HG02588 (cell line): Measurements from ENCODE around the gene CFAP298.
A peak's percentile ranks its signal among the peaks of the same experiment; 100 is the strongest.
"Not testable (repeated sequence)": the region's sequence is repeated elsewhere in the genome, so short reads cannot be mapped to it uniquely, and the experiment has no call there.

Experiments
- ATAC-seq: cut with Tn5 transposase; IDR thresholded peaks from one replicate; pipeline ENCODE4 v1.9.1; 2021; ENCODE audit warnings: mild to moderate bottlenecking, moderate library complexity; ENCODE audit not compliant: unreplicated experiment

Gene CFAP298

GRCh38 chr21:32612075-32612998, at the start of gene CFAP298:
CFAP298 (minus strand) TSS chr21:32612377; CDS start chr21:32612243, 134 bp downstream.
- ATAC-seq, result peak; percentile 92

GRCh38 chr21:32661026-32661782, 49.0 kb upstream of the CFAP298 start:
- ATAC-seq, result not testable (repeated sequence)

GRCh38 chr21:32658524-32658923, 46.3 kb upstream of the CFAP298 start:
- no peak for ATAC-seq

GRCh38 chr21:32653326-32653901, 41.2 kb upstream of the CFAP298 start:
- ATAC-seq, result no peak

GRCh38 chr21:32648165-32648564, 36.0 kb upstream of the CFAP298 start:
- ATAC-seq, result no peak

GRCh38 chr21:32645261-32646182, 33.3 kb upstream of the CFAP298 start:
- no peak for ATAC-seq

DNA sequence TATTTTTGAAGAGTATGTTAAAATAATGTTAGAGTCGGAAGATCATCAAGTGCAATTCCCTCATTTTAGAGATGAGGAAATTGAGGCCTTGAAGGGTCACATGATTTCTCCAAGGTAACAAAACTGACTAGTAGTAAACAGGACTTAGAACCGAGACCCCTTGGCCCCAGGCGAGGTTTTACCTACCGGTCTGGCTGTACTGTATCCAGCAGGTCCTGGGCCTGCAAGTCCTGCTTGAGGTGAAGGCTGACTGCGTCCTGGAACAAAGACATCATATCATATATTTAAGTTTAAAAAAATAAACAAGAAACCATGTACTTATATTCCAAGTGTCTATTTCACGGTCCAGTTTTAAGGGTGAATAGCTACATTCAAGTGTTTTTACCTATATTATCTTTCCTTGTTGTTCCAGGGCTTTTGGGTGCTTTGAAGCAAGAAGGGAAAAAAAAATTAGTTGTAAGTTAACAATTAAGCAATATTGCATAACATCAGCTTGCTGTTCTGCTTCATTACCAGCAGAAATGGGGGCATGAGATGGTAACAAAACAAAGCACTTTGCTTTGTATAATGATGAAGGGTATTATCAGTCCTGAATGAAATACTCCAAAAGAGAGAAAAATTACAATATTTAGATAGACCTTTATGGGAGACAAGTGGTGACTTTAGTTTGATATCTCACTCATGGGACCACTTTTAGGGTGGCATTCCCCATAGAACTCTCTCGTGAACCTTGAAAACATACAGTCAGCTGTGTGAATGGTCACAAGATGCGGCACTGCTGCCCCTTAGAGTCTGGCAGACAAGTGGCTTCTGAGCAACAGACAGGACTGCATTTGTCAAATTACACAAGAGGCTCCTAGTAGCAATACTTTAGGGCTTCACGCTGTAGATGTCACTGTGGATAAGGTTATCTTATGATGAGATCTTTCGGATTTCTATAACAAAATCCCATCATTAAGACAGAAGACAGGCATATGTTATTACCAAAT, 29.8 kb upstream of the CFAP298 start:
- ATAC-seq, result no peak

- ATAC-seq, result no peak
Measured at GRCh38 chr21:32626621-32627196, 14.5 kb upstream of the CFAP298 start.

- ATAC-seq, result not testable (repeated sequence)
Measured at GRCh38 chr21:32618218-32618617, 6.0 kb upstream of the CFAP298 start.

GRCh38 chr21:32613436-32614043, 1.4 kb upstream of the CFAP298 start:
- no peak for ATAC-seq

DNA sequence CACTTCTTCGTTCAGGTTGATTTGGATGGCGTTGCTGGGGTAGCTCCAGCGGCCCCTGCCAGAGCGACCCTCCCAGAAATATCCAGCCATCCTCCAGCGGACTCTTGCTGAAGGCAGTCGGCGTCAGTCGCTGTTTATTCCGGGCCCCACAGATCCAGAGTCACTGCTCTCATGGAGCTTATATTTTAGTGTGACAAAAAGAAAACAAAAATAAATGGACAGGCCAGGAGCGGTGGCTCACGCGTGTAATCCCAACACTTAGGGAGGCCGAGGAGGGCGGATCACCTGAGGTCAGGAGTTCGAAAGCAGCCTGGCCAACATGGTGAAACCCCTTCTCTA, 791 bp upstream of the CFAP298 start:
- no peak for ATAC-seq

DNA sequence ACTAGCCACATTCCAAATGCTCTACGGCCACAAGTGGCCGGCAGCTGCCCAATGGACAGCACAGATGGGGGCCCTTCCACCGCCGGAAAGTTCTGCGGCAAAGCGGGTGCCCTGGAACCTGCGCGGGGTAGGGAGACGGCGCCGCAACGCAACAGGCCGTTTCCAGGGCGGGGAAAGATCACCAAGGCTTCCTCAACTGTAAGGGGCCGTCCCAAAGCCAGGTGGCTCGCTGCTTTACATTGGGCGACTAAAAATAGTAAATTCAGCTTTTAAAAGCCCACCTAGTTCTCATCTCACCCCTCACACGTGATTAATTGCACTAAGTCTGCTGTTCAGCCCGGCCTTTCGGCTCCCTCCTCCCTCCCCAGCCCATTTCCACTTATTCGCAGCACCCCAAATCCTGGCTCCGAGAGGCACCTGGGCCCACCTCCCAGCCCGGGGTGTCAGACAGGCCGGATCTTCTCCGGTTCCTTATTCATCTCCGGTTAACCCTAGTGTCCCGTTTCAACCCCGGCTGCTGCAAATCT, 643 bp downstream of the CFAP298 start:
- peak; percentile 6 for ATAC-seq

GRCh38 chr21:32610940-32611339, 1.2 kb downstream of the CFAP298 start:
- ATAC-seq, result not testable (repeated sequence)

DNA sequence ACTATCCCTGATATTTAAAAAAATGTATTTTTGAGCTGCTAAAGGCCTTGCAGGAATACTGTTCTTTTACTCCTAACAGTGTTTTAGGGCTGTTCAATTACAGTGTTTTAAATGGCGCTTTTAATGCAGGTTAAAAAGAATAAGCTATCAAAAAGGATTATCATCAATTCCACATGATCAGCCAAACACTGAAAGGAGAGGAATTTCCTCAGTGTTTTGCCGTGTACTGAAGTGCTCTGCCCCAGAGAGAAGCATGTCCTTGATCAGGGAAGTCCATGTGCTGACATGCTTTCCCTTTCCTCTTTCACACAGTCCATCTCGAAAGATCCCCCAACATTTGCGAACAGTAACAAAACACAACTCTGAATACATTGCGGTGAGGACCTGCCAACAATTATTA, 3.3 kb downstream of the CFAP298 start:
- no peak for ATAC-seq

- no peak for ATAC-seq
Measured at GRCh38 chr21:32605469-32605868, 6.7 kb downstream of the CFAP298 start.

DNA sequence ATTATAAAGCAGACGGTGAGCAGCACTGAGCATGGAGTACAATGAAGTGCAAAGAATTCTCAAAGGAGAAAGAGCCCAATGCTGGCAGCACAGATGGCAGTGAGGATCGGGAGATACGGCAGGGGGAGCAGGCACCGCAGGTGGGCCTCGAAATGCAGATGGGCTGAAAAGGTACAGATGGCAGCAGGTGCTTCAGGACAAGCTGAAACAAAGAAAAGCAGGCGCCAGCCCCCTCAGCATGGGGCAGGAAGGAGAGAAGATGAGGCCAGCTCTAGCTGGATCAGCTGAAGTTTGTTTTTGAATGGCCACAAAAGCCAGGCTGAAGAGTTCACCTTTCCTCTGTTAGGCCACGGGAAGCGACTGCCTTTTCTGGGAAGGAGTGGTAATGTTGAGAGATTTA, 7.7 kb downstream of the CFAP298 start:
- ATAC-seq, result no peak

- ATAC-seq, result no peak
Measured at GRCh38 chr21:32603131-32603530, 9.0 kb downstream of the CFAP298 start.

DNA sequence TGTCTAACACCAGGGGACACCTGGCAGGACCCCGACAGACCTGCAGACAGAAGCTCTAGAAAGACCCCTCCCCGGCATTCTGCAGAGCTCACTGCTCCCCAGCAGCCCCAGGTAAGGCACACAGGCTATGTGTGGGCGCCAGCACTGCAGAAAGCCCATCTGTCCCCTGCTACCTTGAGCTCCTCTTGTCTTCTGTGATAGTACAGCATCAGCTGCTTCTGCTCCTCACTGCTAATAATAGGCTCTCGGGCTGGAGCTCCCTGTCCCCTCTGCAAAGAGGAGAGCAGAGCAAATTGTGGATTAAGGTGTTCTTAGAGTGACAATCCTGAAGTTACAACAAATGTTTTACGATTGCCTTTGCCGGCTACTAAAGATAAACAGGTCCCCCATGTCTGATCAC, 10.1 kb downstream of the CFAP298 start:
- ATAC-seq, result no peak
